A204.1 (cell line): Measurements from ENCODE around the gene RBM4.
"Not testable (repeated sequence)": the region's sequence is repeated elsewhere in the genome, so short reads cannot be mapped to it uniquely, and the experiment has no call there.

Experiments used
- FAIRE-seq: peaks from 2 replicates; lab custom pipeline; 2012; peaks lifted over from hg19 to GRCh38; lab: Jason Lieb, UNC

RBM4 gene

DNA sequence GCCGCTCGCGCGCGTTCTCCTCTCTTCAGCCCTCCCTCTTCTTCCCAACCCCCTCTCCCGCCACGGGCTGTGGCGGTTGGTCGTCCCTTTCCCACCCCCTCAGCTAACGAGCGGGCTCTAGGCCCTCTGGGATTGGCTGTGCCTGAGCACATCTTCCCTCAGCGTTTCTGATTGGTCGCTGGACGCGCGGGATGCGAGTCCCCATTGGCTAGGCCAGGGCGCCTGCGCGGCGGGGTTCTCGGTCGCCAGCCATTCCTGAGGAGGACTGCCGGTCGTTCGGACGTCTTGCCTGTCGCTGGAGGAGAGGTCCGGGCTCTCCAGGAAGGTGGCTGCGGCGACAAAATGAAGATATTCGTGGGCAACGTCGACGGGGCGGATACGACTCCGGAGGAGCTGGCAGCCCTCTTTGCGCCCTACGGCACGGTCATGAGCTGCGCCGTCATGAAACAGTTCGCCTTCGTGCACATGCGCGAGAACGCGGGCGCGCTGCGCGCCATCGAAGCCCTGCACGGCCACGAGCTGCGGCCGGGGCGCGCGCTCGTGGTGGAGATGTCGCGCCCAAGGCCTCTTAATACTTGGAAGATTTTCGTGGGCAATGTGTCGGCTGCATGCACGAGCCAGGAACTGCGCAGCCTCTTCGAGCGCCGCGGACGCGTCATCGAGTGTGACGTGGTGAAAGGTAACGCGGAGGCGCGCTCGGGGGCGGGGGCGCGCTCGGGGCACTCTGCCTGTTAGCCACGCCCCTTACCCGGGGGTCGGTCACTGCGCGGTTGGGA lies 21.9 kb upstream of the RBM4 start, which contains the start of gene RBM14:
Gene RBM14 (plus strand): TSS at position 252 of the 776 bp plus-strand sequence. CDS start 91 bp downstream, at position 343.
- FAIRE-seq = peak; percentile 92

DNA sequence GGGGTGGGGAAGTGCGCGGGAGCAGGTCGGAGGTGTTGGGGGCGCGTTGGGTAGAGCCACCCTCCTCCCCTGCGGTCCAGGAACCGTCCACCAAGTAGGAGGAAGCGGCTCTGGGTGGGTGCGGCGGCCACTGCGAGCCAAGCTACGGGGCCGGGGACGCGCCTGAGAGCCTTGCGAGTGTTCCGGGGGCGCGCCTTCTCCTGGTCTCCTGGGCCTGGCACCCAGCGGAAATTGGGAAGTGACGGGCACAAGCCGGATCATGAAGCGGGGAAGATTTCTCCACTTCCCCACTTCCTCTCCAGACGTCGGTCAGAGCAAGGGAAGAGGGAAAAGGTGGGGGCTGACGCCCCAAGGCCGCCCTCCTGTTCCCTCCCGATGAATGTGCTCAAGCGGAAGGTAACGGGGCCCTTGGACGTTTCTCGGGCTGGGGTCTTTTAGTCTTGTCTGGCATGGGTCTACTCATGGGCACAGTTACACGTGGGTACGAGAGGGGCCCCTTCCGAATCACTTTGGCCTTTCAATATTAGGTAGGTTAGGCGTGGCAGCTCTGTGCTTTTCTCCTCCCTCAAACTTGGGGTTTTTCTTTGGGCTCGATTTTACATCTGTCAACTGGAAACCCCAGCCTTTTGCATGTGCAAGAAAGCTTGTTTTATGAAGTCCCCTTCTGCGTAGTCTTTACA lies 21.2 kb upstream of the RBM4 start:
- FAIRE-seq = no peak

DNA sequence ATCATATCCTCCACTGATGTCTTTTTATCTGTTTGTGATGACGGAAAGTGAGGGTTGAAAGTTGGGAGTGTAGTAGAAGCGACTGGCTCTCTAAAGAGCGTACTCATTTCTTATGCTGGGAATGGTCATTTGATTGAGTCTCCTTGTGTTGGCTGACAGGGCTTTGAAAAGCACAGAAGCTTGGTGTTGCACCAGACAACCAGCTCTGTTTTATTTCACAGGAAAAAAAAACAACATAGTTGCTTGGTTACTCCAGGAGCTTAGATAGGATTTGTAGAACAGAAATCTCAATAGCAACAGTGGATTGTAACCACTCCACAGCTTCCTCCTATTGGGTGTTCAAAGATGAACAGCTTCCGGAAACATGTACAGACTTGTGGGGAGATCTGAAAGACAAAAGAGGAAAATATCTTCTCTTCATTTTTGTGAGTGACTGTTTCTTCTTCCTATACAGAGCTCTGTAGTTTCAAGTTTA lies 19.4 kb upstream of the RBM4 start:
- FAIRE-seq = no peak

DNA sequence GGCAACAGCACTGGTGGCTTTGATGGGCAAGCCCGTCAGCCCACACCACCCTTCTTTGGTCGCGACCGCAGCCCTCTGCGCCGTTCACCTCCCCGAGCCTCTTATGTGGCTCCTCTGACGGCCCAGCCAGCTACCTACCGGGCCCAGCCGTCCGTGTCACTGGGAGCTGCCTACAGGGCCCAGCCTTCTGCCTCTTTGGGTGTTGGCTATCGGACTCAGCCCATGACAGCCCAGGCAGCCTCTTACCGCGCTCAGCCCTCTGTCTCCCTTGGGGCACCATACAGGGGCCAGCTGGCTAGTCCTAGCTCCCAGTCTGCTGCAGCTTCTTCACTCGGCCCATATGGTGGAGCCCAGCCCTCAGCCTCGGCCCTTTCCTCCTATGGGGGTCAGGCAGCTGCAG lies 14.1 kb upstream of the RBM4 start:
- no peak for FAIRE-seq

DNA sequence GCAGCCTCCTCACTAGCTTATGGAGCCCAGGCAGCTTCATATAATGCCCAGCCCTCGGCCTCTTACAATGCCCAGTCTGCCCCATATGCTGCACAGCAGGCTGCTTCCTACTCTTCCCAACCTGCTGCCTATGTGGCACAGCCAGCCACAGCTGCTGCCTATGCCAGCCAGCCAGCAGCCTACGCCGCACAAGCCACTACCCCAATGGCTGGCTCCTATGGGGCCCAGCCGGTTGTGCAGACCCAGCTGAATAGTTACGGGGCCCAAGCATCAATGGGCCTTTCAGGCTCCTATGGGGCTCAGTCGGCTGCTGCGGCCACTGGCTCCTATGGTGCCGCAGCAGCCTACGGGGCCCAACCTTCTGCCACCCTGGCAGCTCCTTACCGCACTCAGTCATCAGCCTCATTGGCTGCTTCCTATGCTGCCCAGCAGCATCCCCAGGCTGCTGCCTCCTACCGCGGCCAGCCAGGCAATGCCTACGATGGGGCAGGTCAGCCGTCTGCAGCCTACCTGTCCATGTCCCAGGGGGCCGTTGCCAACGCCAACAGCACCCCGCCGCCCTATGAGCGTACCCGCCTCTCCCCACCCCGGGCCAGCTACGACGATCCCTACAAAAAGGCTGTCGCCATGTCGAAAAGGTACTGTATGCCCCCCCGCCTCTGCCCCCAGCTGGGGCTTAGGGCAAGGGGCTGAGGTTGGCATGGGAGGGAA lies 13.3 kb upstream of the RBM4 start:
- FAIRE-seq = no peak

DNA sequence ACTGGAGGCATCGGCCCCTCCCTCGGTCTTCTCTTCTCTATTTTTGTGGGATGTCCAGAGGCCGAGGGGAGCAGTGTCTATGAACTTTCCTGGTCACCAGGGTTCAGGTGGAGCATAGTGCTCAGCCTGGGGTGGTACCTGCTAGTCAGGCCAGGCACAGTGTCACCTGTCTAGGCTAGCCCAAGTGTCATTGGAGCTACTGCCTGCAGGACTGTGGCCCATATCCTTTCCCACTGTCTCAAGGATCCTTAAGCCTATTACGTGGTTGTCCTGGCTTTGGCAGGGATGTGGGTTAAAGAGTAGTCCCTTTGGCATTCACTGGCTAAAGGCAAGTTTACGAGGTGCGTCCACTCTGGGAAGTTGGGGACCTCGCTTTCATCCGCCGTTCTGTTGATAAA lies 12.8 kb upstream of the RBM4 start:
- FAIRE-seq = no peak

DNA sequence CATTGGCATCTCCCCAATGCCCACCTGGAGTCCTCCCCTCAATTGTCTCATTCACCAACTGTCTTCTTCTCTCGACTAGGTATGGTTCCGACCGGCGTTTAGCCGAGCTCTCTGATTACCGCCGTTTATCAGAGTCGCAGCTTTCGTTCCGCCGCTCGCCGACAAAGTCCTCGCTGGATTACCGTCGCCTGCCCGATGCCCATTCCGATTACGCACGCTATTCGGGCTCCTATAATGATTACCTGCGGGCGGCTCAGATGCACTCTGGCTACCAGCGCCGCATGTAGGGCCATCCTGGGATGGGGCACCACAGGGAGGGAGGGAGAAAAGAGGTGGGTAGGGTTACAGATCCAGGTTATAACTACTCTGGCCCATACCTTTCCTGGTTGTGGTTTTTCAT lies 12.1 kb upstream of the RBM4 start:
- no peak for FAIRE-seq

DNA sequence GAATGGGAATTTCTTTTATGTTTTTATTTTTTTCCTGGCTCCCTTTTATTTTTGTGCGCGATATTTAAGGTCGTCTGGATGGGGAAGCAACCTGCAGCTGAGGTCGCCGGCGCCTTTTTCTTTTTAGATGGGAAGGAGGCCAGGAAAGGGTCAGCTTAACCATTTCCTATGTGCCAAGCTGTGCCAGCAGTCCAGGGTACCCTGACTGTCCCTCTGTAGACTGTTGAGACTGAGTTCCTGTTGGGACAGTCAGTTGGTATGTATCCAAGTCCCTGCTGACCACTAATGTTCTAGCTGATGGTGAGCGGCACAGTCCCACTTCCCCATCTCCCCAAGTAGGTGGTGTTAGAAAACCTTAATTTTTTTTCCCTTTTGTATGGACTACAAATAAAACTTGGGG lies 11.6 kb upstream of the RBM4 start:
- no peak for FAIRE-seq

DNA sequence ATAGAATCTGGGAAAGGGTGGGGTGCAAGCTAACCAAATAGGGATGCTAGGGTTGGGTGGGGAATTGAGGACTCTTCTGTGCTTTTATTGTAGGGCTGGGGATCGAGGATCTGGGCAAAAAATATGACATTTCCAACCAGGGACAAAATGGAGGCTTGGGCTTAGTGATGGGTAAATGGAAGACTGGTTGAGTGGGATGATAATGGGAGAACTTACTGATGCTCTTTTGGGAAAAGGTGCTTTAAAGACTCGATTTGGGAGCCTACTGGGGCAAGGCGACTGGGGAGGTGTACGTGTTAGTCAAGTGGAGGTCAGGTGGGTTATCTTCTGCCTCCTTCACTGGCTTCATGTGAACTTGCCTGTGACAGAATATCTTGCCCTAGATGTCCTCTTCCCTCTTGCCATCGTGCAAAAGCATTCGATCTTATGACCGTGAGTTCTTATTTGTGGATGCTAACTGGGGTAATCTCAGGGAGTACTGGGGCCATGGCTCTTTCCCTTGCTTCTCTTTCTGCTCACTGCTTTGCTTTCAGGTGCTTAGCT lies 10.4 kb upstream of the RBM4 start:
- FAIRE-seq = no peak

DNA sequence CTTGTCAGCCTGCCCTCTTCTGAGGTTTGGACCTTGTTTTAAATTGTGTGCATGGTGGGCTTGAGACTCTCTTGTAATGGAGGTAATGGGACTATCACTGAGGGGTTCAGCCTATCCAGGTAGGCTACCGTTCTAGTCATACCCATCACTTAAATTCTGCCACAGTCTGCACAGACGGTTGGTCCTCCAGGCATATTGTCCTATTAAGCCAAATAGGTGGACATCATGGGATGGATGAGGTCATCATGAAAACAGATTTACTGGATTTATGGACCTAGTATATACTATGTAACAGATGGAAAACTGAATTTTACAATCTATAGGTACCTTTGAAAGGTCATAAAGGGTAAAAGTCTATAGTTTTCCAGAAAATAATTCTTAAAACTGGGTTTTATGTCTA lies 9.1 kb upstream of the RBM4 start:
- FAIRE-seq = no peak

DNA sequence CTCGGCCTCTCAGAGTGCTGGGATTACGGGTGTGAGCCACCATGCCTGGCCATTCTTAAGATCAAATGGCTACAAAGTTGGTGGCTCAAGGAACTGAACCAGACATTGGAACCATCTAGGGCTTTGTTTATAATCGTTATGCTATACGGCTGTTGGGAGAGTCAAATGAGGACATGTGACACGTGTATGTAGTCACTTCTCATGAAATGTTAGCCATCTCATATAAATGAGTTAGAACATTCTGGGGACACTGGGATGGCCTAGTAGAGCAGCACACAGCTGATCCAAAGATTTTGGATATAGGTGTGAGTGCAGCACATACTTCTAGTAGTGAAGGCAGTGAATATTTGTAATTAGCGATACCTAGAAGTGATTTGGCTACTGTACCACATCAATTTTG lies 6.6 kb upstream of the RBM4 start:
- FAIRE-seq = no peak

DNA sequence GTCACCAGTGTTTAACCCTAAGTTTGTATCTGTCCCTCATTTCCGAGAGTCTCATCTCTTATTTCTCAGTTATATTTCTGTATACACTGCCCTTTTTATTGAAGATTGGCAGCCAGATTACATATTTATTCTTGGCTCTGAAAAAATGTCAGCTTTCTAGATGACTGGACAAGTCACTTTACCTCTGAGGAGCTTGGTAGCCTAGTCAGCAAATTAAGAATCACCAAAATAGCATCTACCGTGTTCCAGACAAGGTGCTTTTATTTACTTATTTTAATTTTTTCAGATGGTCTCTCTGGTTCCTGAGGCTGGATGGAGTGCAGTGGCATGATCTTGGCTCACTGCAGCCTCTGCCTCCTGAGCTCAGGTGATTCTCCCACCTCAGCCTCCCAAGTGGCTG lies 5.6 kb upstream of the RBM4 start:
- FAIRE-seq = no peak

DNA sequence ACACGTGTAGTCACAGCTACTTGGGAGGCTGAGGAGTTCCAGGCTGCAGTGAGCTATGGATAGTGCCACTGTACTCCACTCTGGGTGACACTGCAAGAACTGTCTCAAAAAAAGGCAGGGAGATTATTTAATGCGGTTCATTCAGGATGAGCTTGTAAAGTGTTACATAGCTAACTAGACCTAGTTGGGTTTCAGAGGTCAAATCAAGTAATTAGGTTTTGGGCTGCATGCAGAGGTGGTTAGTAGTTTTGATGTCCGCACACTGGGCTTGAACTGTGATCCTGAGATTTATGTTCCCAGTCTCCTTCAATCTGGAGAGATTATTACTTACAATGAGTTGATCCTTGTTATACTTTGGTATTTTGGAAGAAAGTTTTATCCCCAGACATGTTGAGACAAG lies 2.1 kb upstream of the RBM4 start:
- FAIRE-seq = no peak

DNA sequence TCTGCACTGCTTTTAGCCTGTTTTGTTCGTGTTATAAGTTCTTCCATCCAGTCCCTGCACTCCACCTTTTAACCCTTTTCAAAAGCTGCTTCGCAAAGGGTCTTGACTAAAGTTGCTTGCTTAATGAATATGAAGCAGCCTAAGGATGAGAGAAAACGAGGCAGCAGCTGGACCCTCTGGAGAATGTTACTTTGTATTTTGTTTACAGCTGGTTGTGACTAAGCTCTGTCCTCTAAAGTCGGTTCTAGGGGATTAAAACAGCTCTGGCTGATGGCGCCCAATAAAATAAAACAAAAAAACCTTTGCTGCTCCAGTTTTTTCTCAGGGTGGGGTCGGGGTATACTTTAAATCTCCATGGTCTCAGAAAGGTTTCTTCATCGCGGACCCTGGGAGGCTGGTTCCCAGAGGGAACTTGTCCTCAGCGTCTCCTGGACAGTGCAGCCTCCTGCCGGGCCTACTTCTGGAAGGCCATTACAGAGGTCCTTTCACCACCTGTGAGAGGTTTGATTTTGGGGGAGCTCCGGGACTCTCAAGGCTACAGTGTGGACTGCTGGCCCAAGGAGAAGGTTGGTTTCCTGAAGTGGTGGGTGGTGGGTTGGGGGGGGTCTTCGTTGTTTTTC lies 836 bp upstream of the RBM4 start:
- FAIRE-seq = no peak

DNA sequence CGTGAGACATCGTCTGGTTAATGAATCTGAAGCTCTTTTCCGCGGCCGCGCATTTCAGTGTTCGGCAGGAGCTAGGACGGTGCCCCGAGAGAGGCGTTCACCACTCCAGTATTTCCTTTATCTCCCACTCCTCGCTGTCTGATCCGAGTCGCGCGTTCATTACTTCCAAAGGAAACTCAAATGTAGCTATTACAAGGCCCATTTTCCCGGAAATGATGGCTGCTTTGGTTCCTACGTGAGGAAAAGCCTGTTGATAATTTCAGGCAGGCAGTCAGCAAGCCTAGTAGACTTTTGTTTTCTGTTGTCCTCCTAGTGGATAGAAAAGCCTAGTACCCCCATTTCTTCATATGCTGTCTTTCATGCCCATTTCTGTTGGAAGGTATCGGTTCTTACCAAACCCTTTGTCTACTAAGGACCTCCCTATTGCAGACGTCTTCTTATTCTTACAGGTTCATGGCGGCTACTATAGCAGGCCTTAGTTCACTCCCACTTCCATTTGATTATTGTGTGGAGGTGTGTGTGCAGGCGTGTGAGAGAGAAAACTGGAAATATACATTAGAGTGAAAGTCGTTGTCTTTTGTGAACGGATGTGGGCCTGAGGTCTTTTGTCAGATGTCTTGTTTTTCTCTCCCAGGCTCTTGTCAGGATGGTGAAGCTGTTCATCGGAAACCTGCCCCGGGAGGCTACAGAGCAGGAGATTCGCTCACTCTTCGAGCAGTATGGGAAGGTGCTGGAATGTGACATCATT lies 737 bp downstream of the RBM4 start:
- FAIRE-seq = no peak

DNA sequence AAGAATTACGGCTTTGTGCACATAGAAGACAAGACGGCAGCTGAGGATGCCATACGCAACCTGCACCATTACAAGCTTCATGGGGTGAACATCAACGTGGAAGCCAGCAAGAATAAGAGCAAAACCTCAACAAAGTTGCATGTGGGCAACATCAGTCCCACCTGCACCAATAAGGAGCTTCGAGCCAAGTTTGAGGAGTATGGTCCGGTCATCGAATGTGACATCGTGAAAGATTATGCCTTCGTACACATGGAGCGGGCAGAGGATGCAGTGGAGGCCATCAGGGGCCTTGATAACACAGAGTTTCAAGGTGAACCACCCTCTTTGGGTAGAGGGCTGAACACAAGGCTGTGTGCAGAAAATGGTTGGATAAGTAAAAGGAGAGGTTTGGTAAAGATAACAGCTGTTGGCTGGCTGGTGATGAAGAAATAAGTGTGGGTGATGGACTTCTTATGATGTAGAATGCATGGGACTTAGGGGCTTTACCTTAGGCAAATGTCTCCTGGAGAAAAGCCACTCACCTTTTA lies 1.4 kb downstream of the RBM4 start:
- not testable (repeated sequence) for FAIRE-seq

DNA sequence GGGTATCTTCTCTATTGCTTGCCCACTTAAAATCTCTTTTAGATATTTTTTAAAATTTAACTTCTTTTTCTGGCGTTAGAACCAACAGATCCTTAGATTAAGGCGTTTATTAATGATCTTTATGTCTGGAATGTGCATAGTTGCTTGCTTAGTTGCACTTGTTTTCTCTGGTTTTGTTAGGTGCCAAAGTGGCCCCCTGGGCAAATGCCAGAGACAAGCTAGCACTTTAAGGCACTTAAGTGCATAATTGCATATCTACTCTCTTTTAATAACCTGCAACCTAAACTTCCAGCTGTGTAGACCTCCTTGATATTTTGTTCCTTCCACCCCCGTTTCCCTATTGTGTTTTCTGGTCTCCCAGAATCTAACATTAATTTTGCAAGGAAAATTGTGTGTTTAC lies 3.3 kb downstream of the RBM4 start:
- FAIRE-seq = no peak

DNA sequence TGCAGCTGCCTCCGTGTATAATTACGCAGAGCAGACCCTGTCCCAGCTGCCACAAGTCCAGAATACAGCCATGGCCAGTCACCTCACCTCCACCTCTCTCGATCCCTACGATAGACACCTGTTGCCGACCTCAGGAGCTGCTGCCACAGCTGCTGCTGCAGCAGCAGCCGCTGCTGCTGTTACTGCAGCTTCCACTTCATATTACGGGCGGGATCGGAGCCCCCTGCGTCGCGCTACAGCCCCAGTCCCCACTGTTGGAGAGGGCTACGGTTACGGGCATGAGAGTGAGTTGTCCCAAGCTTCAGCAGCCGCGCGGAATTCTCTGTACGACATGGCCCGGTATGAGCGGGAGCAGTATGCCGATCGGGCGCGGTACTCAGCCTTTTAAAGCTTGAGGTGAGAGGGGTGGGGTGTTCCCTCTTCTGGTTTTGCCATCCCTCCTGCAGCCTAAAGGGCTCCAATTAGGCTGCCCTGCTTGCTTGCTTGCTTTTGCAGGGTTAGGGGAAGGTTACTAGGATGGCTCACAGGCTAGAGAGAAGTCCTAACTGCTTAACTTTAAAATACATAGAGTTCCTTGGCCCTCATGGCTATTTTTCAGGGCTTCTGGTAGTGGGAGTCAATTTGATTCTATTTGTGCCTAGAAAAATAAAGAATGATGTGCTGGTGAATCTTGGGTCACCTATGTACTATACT lies 5.4 kb downstream of the RBM4 start:
- no peak for FAIRE-seq

DNA sequence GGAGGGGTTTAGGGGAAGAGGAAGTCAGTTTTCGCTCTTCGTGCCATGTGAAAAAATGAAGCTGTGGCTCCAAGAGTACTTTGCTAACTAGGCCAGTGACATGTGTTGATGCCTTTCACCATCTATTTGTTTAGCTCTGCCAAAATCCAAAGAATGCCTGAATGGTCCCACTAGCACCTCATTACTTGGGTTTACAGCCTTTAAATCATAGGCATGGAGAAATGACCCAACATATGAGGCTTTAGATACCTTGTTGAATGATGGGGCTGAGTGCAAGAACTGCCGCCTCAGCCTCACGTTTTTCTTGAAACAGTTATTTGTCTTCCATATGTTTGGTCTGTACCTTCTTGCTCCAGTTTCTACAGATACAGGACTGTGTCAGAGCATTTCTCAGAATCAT lies 8.3 kb downstream of the RBM4 start:
- no peak for FAIRE-seq

DNA sequence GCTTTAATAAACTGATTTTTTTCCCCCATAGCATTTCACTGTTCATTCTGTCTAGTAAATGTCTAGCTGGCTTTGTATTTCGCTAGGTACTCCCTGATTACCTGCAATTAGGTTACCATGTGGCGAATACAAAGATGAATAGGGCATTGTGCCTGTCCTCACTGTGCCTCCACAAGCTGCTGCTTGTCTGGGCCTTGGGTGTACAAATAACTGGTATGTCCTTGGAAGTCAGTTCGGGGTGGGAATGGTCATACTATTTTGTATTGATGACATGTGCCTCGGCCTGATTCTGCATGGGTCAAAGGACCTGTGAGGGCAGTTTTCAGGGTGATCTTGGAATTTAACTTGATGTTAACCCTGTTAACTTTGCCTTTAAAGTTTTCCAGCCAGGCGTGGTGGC lies 11.4 kb downstream of the RBM4 start:
- no peak for FAIRE-seq

DNA sequence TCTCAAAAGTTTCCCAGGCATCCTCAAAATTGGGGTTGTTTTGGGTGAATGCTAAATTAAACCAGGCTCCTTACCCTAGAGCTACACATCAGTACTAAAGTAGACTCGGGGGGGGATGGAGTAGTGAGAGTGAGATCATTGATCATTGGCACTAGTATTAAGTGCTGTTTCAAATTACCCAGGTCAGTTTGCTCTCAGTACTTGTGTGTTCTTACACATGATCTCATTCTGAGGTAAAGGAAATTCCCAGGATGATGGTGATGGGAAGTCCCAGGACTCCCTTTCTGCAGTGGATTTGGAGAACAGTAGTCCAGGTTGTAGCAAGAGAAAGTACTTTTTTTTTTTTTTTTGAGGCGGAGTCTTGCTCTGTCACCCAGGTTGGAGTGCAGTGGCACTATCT lies 12.5 kb downstream of the RBM4 start:
- no peak for FAIRE-seq
